Measurements from ENCODE around the gene LRRC23.
A peak's percentile ranks its signal among the peaks of the same experiment; 100 is the strongest.

Gene LRRC23

DNA sequence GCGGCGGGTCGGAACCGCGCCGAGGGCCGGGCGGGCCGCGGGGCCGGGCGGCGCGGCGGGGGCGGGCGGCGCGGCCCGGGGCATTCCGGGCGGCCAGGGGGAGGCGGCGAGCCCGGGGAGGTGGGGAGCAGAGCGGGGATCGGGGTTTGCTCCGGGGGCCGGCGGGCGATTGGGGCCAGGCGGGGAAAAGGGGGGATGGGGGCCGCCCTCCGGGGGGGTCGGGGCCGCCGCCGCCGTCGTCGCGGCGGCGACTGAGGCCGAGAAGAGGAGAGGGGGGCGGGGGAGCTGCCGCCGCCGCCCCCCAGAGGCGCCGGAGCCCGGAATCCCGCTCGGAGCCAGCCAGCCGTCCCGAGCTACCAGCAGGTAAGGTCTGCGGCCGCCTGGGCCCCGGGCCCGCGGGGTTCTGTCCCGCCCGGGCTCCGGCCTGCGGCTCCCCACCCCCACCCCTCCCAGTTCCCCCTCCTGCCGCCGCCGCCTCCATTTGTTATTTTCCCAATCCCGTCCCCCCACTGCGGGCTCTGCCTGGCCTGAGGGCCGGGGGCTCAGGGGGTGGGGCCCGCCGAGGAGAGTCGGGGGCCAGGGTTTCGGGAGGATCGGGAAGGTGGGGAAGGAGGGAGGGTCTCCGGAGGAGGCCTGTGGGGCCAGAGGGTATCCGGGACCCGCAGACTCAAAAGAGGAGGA is 23.5 kb downstream of the LRRC23 start:
- DNase-seq = no peak

DNA sequence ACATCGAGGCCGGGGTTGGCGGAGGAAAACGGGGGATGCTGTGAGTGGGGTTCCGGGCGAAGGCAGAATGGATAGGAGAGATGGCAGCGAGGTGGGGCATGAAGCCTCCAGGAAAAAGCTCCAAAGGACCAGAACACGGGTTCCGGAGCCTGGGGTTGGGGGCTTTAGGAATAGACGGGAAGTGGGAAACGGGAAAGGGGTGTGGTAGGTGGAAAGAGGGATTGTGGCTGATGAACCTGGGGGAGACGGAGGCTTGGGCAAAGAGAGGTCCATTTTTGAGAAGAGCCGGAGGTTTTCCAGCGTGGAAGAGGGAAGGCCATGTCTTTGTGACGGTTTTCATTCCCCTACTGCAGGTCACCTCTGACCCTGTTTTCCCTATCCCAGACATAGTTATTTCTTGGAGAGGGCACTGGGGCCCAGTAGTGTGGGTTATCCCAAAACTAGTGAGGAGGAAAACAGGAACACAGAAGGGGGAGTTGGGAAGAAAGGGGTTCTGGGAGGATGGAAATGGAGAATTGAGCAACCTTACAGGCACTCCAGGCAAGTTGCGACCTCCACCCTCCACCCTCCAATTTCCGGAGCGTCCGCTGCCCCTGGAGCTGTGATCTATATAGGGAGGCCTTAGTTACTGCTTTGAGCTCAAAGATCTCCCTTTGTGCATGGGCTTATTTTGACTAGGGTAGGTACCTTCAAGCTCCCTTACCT is 24.2 kb downstream of the LRRC23 start:
- DNase-seq = no peak

DNA sequence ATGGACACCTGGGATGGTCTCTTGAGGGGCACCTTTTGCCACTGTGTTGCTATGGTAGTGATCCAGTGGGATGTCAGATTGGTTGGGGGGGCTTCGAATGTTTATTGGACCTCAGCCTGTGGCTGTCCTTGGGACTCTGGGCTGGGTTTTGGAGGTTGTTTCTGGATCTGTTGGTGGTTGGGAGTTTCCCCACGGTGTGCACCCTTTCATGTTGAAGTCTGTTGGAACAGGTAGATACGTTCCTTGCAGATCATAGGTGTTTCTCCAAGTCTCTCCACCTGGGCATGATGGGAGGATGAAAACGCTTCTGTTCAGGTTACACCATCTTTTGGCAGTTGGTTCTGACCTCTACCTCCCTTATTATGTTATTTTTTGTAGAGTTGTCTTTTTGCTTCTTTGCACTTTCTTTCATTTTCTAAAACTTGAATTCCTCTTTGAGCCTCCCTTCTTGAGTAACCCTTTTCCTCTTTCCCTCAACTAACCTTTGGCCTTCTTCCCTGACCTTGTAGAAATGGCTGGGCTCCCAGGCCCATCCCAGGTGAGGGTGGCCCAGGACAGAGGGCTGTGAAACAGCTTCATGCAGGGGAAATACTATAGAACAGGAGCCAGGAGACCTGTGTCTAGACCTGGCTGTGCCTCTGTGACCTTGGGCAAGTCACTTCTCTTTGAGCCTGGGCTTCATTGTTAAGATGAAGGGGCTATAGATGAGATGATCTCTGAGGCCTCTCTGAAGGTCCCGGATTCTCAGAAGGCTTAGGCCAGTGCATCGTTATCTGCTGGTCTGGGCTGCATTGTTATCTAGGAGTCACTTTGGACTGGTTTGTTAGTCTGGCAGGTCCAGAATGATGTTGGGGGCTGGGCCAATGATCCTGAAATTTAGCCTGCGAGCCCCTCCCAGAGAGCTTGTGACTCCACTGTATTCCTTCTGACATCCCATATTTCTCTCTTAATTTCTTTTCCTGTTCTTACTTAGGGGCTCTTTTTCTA is 25.1 kb downstream of the LRRC23 start:
- DNase-seq = no peak

DNA sequence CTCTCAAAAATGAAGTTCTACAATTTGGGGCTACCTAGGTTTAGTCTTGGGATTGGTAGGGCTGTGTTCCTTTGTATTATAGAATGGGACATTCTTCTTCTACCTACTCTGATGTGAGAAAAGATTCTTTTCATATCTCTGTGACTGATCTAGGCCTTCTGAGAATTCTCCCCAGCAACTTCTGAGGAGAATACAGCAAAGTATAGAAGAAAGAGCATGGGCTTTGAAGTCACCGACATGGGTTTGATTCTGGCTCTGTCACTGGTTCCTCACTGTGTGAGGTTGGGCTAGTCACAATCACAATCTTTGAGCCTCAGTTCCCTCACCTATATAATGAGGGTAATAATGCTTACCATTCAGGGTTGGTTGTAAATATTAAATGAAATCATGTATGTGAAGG is 28.1 kb downstream of the LRRC23 start:
- DNase-seq = no peak

DNA sequence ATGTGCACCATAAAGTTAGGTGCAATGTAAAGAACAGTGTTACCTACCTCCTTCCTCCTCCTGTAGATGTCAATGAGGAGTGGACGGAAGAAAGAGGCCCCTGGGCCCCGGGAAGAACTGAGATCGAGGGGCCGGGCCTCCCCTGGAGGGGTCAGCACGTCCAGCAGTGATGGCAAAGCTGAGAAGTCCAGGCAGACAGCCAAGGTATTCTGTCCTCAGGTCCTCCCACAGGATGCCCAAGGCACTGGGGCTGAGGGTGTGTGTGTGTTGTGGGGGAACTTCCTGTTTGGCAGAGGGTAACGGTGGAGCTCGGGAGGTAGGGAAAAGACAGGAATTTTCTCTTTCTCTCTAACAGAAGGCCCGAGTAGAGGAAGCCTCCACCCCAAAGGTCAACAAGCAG is 29.5 kb downstream of the LRRC23 start:
- DNase-seq = no peak

DNA sequence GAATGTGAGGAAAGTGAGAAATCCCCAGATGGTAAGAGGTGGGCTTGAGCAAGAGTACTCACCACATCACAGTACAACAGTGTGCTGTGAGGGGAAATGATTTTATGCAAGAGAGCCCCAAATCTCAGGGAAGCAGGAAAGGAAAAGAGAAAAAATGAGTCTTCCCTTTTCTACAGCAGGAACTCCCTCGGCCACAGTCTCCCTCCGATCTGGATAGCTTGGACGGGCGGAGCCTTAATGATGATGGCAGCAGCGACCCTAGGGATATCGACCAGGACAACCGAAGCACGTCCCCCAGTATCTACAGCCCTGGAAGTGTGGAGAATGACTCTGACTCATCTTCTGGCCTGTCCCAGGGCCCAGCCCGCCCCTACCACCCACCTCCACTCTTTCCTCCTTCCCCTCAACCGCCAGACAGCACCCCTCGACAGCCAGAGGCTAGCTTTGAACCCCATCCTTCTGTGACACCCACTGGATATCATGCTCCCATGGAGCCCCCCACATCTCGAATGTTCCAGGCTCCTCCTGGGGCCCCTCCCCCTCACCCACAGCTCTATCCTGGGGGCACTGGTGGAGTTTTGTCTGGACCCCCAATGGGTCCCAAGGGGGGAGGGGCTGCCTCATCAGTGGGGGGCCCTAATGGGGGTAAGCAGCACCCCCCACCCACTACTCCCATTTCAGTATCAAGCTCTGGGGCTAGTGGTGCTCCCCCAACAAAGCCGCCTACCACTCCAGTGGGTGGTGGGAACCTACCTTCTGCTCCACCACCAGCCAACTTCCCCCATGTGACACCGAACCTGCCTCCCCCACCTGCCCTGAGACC is 31.0 kb downstream of the LRRC23 start:
- DNase-seq = no peak

DNA sequence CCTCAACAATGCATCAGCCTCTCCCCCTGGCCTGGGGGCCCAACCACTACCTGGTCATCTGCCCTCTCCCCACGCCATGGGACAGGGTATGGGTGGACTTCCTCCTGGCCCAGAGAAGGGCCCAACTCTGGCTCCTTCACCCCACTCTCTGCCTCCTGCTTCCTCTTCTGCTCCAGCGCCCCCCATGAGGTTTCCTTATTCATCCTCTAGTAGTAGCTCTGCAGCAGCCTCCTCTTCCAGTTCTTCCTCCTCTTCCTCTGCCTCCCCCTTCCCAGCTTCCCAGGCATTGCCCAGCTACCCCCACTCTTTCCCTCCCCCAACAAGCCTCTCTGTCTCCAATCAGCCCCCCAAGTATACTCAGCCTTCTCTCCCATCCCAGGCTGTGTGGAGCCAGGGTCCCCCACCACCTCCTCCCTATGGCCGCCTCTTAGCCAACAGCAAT is 31.6 kb downstream of the LRRC23 start:
- no peak for DNase-seq

DNA sequence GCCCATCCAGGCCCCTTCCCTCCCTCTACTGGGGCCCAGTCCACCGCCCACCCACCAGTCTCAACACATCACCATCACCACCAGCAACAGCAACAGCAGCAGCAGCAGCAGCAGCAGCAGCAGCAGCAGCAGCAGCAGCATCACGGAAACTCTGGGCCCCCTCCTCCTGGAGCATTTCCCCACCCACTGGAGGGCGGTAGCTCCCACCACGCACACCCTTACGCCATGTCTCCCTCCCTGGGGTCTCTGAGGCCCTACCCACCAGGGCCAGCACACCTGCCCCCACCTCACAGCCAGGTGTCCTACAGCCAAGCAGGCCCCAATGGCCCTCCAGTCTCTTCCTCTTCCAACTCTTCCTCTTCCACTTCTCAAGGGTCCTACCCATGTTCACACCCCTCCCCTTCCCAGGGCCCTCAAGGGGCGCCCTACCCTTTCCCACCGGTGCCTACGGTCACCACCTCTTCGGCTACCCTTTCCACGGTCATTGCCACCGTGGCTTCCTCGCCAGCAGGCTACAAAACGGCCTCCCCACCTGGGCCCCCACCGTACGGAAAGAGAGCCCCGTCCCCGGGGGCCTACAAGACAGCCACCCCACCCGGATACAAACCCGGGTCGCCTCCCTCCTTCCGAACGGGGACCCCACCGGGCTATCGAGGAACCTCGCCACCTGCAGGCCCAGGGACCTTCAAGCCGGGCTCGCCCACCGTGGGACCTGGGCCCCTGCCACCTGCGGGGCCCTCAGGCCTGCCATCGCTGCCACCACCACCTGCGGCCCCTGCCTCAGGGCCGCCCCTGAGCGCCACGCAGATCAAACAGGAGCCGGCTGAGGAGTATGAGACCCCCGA is 32.2 kb downstream of the LRRC23 start:
- DNase-seq = peak; percentile 62

DNA sequence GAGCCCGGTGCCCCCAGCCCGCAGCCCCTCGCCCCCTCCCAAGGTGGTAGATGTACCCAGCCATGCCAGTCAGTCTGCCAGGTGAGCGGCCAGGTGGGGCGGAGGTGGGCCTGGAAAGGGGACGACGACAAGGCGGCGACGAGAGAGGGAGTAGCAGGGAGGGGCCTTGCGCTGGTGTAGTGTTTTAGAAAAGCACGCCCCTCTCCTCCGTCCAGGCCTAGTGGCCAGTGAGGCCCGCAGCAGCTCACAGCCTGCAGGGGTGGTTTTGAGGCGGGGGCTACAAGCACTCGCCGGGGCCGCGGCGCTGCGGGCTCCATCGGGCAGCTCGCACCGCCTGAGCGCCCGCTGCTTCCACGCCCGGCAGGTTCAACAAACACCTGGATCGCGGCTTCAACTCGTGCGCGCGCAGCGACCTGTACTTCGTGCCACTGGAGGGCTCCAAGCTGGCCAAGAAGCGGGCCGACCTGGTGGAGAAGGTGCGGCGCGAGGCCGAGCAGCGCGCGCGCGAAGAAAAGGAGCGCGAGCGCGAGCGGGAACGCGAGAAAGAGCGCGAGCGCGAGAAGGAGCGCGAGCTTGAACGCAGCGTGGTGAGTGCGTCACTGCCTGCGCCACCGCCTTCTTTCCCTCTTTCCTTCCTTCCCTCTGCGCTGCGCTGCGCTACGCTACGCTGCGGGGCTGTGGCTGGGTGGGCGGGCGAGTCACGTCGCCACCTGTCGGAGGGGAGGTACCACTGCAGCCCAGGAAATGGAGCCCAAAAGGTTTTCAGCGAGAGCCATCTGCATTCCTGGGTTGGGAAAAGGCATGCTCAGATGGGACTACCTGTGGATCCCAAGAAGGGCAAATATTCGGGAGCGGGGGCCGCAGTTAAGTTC is 33.1 kb downstream of the LRRC23 start:
- DNase-seq = peak; percentile 96

DNA sequence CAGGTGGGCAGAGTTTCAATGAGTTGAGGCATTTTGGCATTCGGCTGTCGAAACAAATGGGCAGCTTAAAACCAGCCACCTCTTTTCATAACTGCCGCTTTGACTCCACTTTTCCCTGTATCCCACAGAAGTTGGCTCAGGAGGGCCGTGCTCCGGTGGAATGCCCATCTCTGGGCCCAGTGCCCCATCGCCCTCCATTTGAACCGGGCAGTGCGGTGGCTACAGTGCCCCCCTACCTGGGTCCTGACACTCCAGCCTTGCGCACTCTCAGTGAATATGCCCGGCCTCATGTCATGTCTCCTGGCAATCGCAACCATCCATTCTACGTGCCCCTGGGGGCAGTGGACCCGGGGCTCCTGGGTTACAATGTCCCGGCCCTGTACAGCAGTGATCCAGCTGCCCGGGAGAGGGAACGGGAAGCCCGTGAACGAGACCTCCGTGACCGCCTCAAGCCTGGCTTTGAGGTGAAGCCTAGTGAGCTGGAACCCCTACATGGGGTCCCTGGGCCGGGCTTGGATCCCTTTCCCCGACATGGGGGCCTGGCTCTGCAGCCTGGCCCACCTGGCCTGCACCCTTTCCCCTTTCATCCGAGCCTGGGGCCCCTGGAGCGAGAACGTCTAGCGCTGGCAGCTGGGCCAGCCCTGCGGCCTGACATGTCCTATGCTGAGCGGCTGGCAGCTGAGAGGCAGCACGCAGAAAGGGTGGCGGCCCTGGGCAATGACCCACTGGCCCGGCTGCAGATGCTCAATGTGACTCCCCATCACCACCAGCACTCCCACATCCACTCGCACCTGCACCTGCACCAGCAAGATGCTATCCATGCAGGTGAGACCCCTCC is 34.0 kb downstream of the LRRC23 start:
- DNase-seq = no peak

DNA sequence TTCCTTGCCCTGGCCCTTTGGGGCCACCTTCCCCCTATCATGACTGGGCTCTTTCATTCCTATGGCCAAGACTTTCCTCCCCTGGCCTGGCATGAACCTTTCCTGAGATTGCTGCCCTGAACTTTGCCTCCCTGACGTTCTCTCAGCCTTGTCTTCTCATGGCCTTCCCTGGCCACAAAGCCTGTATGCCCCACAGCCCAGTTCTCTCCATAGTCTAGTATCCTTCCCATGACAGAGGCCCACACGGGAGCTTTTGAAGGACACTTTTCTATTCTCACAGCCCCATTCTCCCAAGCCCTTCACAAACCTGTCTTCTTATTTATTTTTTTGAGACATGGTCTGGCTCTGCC is 34.5 kb downstream of the LRRC23 start:
- no peak for DNase-seq

DNA sequence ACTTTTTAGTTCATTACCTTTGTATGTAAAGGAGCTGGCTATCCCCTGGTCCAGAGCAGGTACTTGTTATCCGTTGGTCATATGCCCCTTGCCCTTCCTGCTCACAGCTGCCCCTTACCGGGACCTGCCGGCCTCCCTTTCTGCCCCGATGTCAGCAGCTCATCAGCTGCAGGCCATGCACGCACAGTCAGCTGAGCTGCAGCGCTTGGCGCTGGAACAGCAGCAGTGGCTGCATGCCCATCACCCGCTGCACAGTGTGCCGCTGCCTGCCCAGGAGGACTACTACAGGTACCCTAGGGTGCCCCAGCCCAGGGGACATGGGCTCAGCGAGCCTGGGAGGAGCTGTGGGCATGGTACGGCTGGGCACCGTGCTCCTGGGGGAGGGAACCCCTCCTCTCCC is 36.6 kb downstream of the LRRC23 start:
- no peak for DNase-seq

DNA sequence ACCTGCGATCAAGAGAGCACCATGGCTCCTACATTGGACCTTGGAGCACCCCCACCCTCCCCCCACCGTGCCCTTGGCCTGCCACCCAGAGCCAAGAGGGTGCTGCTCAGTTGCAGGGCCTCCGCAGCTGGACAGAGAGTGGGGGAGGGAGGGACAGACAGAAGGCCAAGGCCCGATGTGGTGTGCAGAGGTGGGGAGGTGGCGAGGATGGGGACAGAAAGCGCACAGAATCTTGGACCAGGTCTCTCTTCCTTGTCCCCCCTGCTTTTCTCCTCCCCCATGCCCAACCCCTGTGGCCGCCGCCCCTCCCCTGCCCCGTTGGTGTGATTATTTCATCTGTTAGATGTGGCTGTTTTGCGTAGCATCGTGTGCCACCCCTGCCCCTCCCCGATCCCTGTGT is 37.2 kb downstream of the LRRC23 start:
- DNase-seq = no peak

DNA sequence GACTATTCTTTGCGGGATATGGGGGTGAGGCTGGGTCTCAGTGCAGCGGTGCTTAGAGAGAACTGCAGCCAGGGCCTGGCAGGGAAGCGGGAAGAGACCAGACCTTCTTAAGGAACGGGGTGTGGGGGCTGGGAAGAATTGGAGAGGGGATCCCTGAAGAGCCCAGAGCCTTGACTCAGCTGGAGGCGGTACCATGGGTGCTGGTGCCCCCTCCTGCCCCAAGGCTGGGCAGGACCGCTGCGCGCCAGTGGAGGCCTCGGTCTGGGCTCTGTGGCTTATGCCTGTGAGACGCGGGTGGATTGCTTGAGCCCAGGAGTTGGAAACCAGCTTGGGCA is 37.7 kb downstream of the LRRC23 start:
- no peak for DNase-seq

DNA sequence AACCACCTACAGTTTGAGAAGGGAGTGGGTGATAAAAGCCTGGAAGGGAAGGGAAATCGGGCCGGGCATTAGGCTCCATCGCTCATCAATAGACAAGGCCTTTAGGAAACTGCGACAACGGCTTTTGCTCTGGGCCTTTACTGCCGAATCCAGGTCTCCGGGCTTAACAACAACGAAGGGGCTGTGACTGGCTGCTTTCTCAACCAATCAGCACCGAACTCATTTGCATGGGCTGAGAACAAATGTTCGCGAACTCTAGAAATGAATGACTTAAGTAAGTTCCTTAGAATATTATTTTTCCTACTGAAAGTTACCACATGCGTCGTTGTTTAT is 38.7 kb downstream of the LRRC23 start:
- peak; percentile 86 for DNase-seq

DNA sequence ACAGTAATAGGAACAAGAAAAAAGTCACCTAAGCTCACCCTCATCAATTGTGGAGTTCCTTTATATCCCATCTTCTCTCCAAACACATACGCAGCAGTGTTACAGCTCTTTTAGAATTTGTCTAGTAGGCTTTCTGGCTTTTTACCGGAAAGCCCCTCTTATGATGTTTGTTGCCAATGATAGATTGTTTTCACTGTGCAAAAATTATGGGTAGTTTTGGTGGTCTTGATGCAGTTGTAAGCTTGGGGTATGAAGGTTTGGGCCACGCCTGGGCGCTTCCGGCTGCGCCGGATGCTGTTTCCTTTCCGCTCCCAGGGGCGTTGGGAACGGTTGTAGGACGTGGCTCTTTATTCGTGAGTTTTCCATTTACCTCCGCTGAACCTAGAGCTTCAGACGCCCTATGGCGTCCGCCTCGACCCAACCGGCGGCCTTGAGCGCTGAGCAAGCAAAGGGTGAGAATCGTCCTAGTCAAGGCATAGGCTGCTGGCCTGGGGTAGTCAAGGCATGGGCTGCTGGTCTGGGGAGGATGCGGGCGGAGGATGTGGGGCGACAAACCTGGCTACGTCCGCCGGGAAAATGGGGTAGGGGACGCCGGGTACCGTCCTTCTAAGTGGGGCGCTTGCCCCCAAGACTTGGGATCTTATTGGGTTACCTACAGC is 39.2 kb downstream of the LRRC23 start, which contains the start of the genes C12orf57 and RNU7-1:
Gene C12orf57 (plus strand): TSS at position 301 of the 659 bp plus-strand sequence. CDS start 100 bp downstream, at position 401.
Gene RNU7-1 (plus strand): TSS at position 95 of the 659 bp plus-strand sequence.
- peak; percentile 96 for DNase-seq

DNA sequence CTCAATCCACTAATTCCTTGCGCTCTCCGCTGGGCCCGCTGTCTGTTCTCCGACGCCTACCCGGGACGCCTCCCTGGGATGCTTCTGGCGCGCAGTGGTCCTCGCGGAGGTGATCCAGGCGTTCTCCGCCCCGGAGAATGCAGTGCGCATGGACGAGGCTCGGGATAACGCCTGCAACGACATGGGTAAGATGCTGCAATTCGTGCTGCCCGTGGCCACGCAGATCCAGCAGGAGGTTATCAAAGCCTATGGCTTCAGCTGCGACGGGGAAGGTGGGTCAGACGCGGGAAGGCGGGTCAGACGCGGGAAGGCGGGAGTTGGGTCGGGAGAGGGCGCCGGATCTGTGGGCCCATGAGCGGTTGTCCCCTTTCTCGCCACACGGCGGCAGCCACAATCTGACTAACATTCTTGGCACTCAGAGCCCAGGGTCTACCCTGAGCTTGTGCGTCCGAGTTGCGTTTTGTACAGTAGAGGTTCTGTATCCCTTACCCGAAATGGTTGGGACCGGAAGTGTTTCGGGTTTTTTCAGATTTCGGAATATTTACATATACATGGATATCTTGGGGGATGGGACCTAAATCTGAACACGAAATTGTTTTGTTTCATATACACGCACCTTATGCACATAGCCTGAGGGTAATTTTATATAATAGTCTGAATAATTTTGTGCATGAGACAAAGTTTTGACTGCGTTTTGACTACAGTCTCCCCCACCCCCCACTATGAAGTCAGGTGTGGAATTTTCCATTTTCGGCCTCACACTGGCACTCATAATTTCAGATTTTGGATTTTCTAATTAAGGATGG is 40.0 kb downstream of the LRRC23 start:
- peak; percentile 95 for DNase-seq

DNA sequence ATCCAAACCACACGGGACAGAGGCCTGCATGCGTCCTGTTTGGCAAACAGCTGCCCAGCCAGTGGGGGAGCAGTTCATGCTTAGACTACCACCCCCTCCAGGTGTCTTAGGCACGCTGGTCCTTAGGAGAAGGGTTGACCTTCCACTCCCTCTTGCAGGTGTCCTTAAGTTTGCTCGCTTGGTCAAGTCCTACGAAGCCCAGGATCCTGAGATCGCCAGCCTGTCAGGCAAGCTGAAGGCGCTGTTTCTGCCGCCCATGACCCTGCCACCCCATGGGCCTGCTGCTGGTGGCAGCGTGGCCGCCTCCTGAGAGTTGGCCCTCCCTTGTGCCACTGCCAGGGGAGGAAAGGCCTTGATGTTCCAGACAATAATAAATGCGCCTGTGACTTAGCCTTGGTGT is 41.0 kb downstream of the LRRC23 start:
- no peak for DNase-seq

Measured in activated CD4-positive, alpha-beta T cell treated with anti-CD3 and anti-CD28 coated beads, Interleukin-2, amount 50 U/mL, for 16 hours (primary cell).